Fibroblast of skin of right quadriceps (primary cell): ENCODE results near the gene ASB4.

Experiments
- DNase-seq: peaks from one replicate; pipeline ENCODE4 v3.0.0-alpha.2; 2013

The ASB4 gene

DNA sequence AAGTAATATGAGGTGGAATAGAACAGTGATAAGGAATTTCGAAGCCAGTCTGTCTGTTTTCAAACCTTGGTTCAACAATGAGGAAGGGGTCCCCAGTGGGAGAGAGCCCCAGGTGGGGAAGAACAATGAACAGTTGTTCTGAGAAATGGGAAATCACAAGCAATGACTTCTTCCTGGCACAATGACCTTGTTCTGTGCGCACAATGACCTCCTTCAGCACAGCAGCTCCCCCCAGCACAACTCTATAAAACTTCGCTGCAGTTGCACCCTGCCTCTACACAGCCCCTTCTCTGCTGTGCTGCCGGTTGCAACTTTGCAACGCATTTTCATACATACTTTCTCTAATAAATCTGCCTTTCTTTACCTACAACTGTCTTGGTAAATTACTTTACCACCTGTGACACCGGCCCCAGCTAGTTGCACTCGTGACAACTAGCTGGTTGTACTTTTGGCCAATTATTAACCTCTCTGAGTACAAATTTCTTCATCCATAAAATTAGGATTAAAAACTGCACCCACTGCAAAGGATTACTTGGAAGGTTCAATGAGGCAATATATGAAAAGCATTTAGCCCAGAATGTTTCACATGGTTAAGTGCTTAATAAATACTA lies 40.5 kb downstream of the ASB4 start:
- no peak for DNase-seq

GRCh38 chr7:95527033-95527775 lies 41.5 kb downstream of the ASB4 start:
- DNase-seq = peak; percentile 48

DNA sequence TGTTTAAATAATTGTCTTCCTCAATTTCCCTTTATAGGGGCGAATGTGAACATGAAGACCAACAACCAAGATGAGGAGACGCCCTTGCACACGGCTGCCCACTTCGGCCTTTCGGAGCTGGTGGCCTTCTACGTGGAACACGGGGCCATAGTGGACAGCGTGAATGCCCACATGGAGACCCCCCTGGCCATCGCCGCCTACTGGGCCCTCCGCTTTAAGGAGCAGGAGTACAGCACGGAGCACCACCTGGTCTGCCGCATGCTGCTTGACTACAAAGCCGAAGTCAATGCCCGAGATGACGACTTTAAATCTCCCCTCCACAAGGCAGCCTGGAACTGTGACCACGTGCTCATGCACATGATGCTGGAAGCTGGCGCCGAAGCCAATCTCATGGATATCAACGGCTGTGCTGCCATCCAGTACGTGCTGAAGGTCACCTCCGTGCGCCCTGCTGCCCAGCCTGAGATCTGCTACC lies 42.1 kb downstream of the ASB4 start:
- no peak for DNase-seq

GRCh38 chr7:95529701-95530100 lies 44.0 kb downstream of the ASB4 start:
- DNase-seq = no peak

DNA sequence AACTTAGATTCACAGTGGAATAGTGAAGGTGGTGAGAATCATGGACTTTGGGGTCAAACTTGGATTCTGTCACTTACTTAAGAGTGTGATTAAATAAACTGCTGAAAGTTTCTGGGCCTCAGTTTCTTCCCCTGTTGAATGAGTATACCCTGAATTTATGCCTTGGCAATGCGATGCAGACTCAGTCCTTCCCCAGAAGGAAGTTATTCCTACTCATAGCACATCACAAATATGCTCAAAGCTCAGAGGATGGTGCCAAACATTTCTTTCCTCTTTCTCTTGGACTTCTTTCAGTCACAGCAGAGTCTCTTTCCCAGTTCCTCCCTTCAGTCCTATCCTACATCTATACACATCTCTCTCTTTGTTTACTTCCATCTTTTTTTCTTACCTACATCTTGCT lies 45.1 kb downstream of the ASB4 start:
- no peak for DNase-seq

DNA sequence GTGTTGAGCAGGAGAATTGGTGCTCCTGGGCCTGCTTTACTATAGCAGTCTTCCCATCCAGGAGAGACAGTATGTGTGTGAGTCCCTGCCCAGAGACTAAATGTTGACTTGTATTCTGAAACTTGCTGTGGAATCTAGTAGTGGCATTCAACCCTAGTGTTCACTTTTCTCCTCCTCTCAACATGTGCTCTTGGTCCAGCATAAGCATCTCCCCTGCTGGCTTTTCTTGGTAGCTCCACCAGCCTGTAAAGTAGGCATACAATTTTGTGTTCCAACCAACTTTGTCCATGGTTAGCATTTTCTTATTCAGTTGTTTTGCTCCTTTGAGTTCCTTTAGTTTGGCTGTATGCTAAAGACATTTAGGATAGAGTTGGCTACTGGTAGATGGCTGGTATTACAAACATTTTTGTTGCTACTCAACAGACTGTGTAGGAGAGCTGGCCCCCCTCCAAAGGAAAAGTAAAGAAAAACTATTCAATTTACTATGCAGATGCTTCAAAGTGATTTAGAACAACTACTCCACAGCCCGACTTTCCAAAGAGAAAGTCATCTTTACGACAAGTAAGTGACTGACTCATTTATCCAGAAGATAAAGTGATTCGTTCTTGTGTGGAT lies 46.0 kb downstream of the ASB4 start:
- DNase-seq = no peak

DNA sequence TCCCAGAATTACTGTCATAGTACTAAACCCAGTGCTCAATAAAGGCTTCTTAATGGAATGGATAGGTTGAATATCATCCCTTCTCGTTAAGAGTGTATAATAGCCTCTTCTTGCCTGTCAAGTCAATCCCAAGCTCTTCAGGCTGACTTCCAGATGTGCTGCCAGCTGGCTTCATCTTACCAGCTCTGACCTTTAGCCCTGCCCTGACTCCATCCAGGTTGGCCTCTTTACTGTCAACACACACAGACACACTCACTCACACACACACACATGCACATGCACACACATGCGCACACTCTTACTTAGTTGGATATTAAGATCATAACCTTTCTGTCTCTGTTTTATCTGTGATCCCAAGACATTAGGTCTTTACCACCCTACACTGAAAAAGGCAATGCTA lies 49.1 kb downstream of the ASB4 start:
- DNase-seq = no peak

GRCh38 chr7:95535662-95536061 lies 49.9 kb downstream of the ASB4 start:
- no peak for DNase-seq

- no peak for DNase-seq
Observed at GRCh38 chr7:95536656-95537311, 51.0 kb downstream of the ASB4 start.

- no peak for DNase-seq
Observed at GRCh38 chr7:95537468-95537867, 51.7 kb downstream of the ASB4 start.

DNA sequence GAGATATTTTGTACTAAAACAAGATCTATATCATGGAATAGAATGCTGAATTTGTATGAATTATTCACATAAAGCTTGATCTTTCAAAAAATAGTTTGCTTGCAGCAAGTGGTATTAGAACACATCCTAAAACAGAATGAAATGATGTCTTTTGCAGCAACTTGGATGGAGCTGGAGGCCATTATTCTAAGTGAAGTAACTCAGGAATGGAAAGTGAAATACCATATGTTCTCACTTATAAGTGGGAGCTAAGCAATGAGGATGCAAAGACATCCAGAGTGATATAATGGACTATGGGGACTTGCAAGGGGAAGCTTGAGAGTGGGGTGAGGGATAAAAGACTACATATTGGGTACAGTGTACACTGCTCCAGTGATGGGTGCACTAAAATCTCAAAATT lies 53.7 kb downstream of the ASB4 start:
- DNase-seq = no peak

GRCh38 chr7:95540366-95540765 lies 54.6 kb downstream of the ASB4 start:
- DNase-seq = no peak

- no peak for DNase-seq
Observed at GRCh38 chr7:95543312-95543711, 57.6 kb downstream of the ASB4 start.

GRCh38 chr7:95544171-95544570 lies 58.4 kb downstream of the ASB4 start:
- no peak for DNase-seq

- peak; percentile 29 for DNase-seq
Observed at GRCh38 chr7:95545007-95545615, 59.4 kb downstream of the ASB4 start.

- DNase-seq = no peak
Observed at GRCh38 chr7:95545673-95546072, 59.9 kb downstream of the ASB4 start.

GRCh38 chr7:95546647-95547046 lies 60.9 kb downstream of the ASB4 start:
- no peak for DNase-seq

DNA sequence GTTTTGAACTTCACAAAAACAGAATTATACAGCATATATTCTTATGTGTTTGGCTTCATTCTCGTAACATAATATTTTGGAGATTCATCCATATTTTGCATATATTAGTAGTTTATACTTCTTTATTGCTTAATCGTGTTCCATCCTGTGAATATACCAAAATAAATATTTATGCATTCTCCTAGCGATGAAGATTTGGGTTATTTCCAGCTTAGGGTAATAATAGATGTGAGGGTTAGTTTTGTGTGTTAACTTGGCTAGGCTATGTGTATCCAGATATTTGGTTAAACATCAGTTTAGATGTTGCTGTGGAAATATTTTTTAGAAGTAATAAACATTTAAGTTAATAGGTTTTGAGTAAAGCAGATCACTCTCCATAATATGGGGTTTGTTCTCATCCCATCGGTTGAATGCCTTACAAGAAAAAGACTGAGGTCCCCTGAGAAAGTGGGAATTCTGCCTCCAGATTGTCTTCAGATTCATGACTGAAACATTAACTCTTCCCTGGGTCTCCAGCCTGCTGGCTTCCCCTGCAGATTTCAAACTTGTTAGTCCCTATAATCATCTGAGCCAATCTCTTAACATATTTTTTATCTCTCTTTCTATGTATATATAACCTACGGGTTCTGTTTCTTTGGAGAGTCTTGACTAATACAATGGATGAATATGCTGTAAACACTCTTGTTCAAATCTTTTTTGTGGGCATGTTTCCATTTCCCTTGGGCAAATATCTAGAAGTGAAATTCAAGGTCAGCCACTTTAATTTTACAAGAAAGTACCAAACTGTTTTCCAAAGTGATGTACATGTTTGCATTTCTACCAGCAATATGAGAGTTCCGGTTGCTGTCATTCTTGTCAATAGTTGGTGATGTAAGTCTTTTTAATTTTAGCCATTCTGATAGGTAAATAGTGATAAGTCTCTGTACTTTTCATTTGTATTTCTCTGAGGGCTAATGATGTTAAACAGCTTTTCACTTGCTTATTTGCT lies 61.9 kb downstream of the ASB4 start:
- no peak for DNase-seq

DNA sequence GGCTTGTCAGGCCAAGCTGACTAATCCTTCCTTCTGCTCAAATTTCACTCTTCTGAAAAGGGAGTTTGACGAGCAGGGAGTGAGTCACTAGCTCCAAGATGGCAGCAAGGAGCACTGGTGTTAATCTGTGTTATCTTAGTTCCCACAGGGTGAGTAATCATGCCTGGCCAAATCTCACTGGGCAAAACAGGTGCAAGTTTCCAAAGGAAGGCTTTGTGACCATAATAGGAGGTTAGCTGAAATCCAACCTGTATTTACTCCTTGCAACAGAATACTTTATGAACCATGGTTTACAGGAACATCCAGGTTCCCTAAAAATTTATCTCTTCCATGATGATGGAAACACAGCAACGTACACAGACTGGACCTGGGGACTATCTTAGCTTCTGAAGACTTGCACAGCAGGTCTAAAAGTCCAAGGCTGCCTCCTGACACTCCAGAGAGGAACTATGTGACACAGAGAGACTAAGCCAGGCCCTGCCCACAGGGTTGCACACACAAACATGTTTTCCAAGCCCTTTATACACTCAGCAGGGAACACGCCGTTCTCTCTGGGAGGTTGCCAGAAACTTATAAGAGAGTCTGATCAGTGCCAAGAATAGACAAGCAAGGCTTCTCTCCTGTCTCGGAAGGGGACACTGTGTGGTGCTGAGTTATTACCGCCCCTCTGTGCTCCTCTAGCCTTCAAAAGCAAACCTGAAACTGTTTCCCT lies 64.2 kb downstream of the ASB4 start:
- DNase-seq = peak; percentile 46

DNA sequence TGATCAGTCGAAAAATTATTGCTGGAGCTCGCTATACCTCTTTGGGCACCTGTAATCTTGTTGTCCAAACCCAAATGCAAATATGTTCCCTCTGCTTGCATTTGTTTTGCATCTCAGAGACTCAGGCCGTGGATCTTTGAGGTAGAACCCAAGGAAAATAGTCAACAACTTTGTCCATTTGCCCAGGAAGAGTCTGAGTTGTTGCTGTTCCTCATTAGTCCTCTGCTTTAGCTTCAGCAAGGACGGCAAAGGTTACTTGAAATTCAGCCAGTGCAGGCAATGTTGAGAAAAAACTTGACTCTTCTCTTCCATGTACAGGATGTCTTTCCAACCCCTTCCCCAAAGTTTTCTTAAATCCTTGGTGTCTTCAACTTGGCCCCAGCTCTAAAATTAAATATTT lies 64.8 kb downstream of the ASB4 start:
- DNase-seq = no peak
